GM18519 (cell line): ENCODE data around the gene APMAP.
"Not testable (repeated sequence)": the region's sequence is repeated elsewhere in the genome, so short reads cannot be mapped to it uniquely, and the experiment has no call there.

Experiments
- ATAC-seq: cut with Tn5 transposase; IDR thresholded peaks from one replicate; pipeline ENCODE4 v1.9.1; 2021; ENCODE audit warnings: mild to moderate bottlenecking, moderate library complexity; ENCODE audit not compliant: unreplicated experiment, low FRiP score

APMAP gene

DNA sequence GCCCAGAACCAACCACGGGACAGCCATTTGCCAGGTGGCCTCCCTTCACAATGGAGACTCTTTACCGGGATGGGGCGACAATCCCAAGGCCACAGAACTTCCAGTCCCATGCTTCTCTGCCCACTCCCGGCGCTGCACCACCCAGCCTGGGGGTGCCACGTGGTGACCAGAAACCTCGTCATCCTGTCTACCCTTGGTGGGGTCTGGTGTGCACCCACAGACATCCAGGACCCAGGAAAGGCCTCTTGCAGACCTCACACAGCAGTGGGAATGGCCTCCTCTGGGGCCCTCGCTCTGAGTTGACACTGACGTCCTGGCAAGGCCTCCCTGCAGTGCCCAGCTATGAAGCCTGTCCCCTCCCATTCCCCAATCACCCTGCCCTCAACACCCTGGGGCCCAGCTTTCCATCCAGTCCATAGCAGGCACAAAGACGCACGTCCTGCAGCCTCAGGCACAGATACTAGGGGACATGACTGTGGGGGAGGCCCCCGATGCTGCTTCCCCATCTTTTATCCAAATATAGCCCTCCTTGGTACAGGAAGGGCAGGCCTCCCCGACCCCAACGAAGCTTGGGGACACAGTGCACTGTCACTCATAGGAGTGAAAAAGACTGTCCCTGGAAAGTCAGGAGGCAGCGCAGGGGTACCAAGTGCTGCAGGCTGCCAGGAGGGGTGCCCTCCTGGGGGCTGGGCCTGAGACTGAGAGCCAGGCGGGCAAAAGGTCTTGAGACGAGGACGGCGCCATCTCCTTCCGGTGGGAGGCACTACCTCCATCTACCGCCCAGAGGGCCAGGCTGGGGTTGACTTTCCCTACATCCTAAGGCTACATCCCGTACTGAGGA, 36.3 kb downstream of the APMAP start:
- no peak for ATAC-seq

DNA sequence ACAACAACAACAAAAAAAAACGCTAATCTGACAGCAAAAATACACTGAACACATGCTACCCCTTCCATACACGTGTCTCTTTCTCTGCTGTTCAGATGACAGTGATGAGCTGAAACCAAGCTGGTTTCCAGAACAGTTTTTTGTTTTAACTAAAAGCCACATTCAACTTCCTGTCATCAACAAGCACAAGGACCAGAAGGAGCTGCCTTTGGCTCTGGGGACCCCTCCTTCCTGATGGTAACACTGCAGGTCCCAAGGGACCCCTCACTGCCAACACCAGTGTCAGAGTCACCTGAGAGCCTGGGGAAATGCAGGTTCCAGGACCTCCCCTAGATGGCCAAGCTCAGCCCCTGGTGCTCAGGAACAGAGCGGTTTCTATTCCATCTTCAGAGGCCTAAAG, 37.5 kb downstream of the APMAP start:
- ATAC-seq: peak; percentile 88

DNA sequence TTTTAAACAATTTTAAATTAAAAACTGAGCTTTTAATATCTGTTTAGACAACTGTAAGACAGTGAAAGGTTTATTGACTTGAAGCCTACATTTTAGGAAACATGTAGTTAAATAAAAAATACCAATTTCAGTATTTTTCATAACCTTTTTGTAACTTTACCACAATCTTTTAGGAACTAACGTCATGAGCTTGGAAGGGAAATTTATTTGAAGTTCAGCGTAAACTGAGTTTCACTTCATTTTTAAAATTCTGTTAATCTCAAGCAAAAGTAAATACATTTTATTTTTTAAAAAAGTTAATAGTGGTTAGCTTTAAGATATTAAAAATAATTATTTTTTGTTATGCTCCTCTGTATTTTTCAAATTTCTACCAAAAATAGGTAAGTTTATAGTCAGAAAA, 38.0 kb downstream of the APMAP start:
- no peak for ATAC-seq

DNA sequence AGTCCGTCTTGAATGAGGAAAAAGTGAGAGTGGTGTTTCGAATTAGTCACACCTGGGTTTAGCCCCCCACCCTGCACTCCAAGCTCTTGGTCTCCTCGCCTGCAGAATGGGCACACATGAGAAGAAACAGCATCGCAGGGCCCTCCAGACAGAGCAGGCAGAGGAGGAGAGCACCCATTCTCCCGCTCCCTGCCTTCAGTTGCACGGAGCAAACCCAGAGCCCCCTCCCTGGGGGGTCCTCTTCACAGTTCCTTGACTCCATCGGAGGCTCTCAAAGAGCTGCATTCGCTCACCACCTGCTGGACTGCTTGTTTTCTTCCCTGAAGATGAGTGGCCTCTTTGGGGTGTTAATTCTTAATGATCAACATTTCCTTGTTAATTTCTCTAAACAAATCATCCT, 38.4 kb downstream of the APMAP start:
- no peak for ATAC-seq

DNA sequence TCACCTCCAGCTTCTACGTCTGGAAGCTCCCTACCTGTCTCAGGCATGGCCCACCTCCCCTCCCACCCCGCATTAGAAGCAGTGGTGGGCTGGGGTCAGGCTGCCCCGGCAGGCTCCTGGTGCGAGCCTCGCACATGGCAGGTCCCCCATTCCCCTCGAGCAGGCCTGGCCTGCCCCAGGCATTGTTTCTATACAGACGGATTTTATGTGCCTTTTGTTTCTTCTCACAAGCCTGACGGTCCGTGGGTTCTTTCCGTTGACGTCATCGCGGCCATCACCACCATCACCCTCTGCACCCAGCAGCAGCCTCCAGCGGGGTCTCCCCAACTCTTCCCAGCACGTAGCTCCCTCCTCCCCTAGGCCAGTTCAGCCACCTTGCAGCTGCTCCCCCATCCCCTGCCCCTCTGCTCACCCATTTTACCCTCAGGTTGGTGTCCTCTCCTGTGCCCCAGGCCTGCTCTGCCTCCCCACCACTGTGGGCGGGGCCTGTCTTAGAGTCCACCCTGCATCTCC, 38.9 kb downstream of the APMAP start:
- ATAC-seq: no peak

DNA sequence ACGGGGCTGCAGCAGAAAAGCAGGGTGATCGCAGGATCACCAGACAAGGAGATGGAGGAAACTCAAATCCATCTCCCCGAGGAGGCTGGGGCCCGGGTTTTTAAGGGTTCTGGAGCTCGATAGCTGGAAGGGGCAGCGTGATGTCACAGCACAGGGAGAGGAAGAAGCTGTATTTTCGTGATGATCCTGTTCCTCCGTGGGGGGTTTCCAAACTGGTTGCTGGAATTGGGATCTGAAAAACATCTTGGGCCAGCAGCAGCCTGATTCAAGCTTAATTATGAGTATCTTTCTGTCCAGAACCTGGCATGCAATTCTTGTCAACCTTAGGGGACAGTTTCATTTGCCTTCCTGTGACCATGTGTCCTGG, 39.4 kb downstream of the APMAP start:
- ATAC-seq: no peak

DNA sequence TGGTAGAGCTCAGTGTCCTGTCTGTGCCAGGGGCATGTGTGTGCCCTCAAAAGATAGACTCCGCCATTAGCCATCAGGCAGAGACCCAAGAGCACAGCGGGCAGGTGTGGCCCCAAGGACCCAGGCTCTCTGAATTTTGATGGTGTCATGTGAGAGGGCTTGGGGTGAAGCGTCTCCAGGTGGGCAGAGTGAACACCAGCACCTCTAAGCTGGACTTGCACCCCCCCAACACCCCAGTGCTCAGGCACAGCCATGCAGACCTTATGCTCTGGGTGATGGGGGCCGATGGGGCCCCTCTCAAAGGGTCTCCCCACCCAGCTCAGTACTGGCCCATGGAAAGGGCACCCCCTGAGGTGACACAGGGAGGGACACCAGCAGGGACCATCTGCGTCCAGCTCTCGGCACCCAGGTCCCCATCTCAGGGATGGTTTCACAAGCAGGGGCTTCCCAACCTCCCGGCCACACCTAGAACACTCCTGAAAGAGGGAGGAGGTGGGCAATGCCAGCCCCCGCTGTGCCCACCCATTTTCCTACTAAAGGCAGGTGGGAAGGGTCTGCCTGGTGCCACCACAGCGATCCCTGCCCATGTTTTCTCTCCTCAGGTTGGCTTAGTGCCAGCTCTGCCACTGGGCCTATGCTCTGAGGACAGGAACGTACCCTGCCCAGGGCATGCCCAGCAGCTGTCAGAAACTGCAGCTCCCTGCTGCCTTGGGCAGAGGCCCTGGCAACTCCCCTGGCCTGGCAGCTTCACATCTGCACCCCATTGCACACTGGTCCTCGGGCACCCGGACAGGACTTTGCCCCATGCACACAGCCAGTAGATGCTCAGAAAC, 40.0 kb downstream of the APMAP start:
- no peak for ATAC-seq

DNA sequence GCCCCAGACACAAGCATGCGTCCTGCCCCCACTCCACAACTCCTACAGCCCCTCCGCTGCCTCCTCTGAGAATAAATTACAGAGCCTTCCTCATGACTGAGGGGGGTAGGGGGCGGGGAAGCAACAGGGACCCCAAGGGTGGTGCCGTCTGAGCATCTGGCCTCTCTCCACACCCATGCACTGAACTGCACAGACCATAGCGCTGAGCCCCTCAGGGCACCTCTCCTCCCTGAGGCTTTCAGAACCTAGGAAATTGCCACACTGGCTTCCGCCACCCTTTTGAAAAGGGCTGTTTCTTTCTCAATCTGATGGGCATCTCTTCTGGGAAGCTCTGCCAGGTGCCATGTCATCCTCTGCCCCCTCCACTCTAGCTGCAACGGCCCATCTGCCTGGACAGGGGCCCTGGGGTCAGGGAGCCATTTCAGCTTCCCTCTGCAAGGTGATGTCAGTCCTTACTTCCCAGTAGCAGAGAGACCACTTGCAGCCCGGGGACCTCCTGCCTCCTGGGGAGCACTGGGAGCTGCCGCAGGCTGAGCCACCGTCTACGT, 40.9 kb downstream of the APMAP start:
- no peak for ATAC-seq

DNA sequence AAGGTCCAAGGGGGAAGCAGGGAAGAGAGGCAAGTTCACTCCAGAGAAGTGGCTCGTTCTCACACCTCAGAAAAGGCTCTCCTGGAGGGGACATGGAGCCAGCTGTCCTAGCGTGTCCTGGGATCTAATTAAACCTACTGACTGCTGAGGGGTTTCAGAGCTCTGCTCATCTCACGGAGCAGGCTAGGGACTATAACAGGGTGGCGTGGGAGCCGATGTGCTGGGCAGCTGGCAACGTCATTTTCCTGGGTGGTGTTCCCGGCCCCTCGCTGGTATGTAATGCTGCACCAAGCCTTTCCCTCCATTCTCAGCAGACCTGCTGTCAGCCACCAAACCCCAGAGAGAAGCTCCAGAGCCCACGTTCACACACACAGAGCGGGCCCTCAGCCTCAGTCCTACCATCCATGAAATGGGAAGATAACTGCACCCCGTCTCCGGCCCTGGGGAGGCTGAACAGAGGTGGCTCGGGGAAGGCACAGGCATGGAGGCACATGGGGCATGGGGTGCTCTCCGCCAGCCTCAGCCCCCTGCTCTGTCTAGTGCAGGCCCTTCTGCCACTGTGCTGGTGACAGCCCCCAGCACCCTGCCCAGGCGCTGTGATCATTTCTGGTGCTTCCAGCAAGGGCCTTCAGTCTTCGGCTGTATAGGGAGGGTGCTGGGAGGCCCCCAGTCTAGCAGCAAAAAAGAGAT, 41.6 kb downstream of the APMAP start:
- ATAC-seq: no peak

DNA sequence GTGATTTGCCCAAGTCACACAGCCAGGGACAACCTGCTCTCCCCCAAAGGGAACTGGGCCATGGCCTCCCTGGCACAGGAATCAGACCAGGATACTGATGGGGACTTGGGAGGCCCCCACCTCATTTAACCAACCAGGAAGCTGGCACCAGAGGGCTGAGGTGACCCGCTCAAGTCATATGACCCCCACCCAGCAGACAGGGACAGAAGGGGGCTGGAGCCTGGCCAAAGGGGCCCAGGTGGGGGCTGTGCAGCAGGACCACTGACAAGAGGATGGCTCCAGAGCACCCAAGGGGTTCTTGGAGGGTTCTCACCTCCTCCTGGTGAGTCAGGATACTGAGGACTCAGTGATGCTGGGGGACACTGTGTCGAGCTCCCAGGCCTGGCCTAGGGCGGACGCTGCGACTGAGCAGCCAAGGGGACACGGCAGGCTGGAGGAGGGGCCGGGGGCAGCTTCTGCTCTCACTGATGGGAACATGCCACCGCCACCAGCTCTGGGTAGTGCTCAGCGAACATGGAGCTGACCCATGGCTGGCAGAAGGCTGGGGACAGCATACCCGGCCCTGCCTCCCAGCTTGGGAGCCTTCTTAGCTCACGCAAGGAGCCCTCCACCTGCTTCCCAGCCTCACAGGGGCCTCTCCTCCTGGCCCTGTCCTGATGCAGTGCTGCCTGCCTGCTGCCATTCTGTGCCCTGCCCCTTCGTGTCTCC, 42.3 kb downstream of the APMAP start:
- no peak for ATAC-seq

DNA sequence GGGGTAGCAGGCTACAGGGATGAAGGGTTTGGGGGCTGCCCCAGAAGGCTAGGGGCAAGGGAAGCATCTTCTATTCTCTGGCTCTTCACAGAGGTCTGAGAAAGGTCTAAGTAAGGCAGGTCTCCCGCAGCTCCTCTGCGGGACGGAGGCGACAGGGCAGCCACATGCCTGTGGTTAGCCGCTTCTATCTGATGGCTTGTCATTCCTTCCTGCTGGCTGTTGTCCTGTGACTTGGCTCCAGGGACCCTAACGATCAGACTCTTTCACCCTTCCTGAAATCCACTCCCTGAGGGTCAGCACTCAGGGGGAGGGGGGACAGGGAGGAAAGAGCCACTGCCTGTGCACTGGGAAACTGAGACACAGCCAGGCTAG, 42.8 kb downstream of the APMAP start:
- ATAC-seq: no peak

DNA sequence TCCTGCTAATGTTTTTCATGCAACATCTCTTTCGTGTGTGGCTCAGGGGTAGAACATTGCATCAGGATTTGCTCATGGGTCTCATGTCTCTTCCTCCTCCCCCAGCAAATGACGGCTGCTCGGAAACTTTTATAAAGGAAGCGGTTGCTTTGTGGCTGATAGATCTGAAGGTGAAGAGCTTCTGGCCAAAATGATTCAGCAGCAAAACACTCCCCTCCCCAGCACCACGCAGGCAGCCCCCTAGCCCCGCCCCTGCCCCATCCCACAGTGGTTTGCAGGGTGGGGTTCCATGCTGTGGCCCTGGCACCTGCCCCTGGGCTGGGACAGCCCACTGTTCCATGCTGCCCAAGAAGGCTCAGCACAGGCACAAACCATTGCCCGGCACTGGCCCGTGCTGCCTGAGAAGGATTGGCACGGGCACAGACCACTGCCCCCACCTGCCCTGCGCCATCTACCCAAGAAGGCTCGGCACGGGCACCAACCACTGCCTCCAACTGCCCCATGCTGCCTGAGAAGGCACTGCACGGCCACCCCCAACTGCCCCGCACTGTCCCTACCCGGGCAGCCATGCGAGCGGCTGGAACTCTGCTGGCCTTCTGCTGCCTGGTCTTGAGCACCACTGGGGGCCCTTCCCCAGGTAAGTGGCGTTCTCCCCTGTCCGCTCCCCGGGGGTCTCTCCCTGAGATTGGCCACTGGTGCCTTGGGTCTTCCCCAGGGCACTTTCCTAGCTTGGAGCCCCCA, 43.4 kb downstream of the APMAP start, which contains the start of gene CST7:
Gene CST7, plus strand, starts transcription at position 331 of the 741 bp plus-strand sequence. Its CDS starts 237 bp downstream, at position 568.
- no peak for ATAC-seq

DNA sequence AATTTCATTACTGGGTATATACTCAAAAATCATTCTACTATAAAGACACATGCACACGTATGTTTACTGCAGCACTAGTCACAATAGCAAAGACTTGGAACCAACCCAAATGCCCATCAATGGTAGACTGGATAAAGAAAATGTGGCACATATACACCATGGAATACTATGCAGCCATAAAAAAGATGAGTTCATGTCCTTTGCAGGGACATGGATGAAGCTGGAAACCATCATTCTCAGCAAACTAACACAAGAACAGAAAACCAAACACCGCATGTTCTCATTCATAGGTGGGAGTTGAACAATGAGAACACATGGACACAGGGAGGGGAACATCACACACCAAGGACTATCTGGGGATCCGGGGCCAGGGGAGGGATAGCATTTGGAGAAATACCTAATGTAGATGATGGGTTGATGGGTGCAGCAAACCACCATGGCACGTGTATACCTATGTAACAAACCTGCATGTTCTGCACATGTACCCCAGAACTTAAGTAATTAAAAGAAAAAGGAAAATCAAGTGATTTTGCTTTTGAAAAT, 44.1 kb downstream of the APMAP start:
- ATAC-seq: not testable (repeated sequence)

DNA sequence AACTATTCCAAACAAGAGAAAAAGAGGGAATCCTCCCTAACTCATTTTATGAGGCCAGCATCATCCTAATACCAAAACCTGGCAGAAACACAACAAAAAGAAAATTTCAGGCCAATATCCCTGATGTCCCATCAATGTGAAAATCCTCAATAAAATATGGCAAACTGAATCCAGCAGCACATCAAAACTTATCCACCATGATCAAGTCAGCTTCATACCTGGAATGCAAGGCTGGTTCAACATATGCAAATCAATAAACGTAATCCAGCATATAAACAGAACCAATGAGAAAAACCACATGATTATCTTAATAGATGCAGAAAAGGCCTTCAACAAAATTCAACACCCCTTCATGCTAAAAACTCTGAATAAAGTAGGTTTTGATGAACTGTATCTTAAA, 46.2 kb downstream of the APMAP start:
- not testable (repeated sequence) for ATAC-seq

DNA sequence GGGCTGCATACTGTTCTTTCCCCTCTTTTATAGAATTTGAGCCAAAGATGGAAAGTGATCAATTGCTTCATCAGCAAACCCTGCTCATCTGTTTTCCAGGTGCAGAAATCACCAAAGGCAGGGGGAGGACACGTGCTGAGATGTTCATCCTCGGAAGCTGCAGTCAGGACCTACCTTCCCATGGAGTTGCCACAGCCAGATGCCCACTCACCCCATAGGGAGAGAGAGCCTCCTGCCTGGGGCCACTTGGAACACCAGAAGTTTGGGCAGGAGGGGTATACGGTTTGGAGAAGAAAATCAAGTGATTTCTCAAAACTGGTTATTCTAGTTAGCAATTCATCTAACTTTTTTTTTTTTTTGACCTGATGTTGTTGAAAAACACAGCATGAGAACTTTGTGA, 48.8 kb downstream of the APMAP start:
- ATAC-seq: no peak

DNA sequence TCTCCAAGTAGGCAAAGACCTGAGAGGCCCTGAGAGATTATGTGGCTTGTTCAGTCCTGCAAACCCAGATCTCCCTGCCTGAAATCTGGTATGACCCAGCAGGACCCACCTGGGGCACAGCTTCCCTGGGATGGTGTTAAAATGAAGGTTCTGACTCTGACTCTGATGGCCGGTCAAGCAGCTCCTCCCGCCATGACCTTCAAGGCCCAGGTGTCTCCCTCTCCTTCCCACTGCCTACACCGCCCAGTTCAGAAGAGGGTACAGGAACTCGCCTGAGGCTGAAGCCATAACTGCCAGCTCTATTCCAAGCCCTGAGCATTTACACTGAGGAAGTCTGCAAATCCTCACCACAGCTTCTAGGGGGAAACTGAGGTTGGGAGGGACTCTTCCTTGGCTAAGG, 49.4 kb downstream of the APMAP start:
- ATAC-seq: no peak

DNA sequence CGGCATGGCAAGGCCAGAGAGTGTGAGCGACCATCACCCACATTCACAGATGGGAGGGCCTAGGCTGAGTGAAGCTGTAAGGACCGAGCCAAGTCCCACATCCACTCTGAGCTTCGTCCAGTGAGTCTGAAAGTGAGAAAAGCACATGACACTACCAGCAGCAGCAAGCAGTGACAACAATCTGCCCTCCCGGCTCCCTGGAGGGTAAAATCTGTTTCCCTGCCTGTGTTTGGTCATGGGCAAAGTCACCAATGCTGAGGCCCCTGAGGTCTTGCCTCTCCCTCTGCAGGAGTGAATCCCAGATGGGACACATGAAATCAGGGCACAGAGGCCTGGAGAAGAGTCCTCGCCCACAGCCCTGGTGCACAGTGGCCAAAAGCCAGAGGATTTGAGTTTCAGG, 49.9 kb downstream of the APMAP start:
- no peak for ATAC-seq

DNA sequence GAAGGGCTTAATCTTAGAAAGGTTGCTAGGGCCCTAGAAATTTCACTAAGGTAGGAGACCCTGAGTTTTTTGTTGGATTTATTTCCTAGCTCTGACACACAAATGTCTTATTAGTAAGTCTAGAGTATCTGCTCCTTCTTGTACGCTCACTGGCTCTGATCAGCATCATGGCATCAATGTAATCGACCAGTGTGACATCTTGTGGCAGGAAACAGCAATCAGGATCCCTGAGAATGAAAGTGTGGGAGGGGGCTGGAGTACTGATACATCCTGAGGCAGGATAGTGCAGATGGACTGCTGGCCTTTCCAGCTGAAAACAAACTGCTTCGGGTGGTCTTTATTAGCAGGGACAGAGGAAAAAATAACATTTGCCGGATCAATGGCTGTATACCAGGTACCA, 53.5 kb downstream of the APMAP start:
- no peak for ATAC-seq

DNA sequence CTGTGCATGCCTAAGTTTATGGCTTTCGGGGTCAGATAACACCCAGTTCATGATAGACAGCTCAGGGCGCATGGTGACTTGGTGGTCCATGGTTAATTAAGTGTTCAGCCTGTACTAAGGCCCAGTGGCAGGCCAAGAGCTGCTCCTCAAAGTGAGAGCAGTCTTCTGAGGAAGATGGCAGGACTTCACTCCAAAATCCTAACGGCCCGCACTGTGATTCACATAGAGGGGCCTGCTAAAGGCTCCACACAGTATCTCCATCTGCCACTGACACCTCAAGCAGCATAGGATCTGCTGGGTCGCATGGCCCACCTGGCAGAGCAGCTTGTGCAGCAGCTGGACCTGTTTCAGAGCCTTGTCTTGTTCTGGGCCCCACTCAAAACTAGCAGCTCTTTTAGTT, 54.1 kb downstream of the APMAP start:
- no peak for ATAC-seq
